K562 (cell line): ENCODE measurements around the gene PICK1. TPM values are rescaled to one million over a fixed set of nuclear protein-coding genes. Genes with fewer than 3 reads are reported as not detected.

Experiments
- ATAC-seq: fragments of 200-7000 bp; cut with Tn5 transposase; 3 replicates; pipeline ENCODE4 v1.9.1; 2020; ENCODE audit warnings: moderate library complexity
- BruUV-seq: library from RNA; stranded (reverse); fragments of 400-500 nt; replicated peaks from 2 replicates; lab custom pipeline; 2021; lab: Mats Ljungman, UMichigan
- CTCF ChIA-PET: fragments of 300-600 bp; formaldehyde crosslinking; extraction: SDS; loops from one replicate; lab custom pipeline; 2021; ENCODE audit warnings: low intra/inter-chr PET ratio; lab: Yijun Ruan, JAX
- POLR2A ChIA-PET: fragments of 300-600, 350-650 bp; sonication (Branson Sonifier 250); formaldehyde crosslinking; extraction: SDS; loops from one replicate; lab custom pipeline; 2021; ENCODE audit warnings: antibody characterized with exemption, inconsistent platforms; lab: Yijun Ruan, JAX
- DNase-seq, 4 experiments: peaks; one replicate each; pipeline versions ENCODE4 v3.0.0 to v3.0.0-alpha.2; 2011 to 2018; ENCODE audit warnings: low spot score in 3 of 4, mixed read lengths in 3 of 4; ENCODE audit errors: extremely low read depth in 1 of 4
- FAIRE-seq: peaks from 2 replicates; lab custom pipeline; 2011; peaks lifted over from hg19 to GRCh38; lab: Jason Lieb, UNC
- H2AFZ ChIP-seq: 2 replicates; pipeline ENCODE4 v1.6.0; 2011; ENCODE audit warnings: low read depth, low read length, control low read depth, inconsistent platforms
- H3K27ac ChIP-seq: fragments of 200-600 bp; 3 replicates; pipeline ENCODE4 v1.8.0; 2011; ENCODE audit warnings: low read depth, mild to moderate bottlenecking, control low read depth, inconsistent platforms, low read length, moderate library complexity, mixed read lengths; ENCODE audit errors: extremely low read depth
- H3K27me3 ChIP-seq, 2 experiments: fragments of 300-600 bp in 1 of 2; 2 replicates in 1 of 2; 3 replicates in 1 of 2; pipeline versions ENCODE4 v1.6.0 to v1.8.0; 2011; ENCODE audit warnings: inconsistent platforms in 2 of 2, low read length in 2 of 2, mild to moderate bottlenecking in 1 of 2, mixed read lengths in 1 of 2, moderate library complexity in 1 of 2; ENCODE audit not compliant: control insufficient read depth in 2 of 2, insufficient read depth in 2 of 2
- H3K36me3 ChIP-seq: fragments of 300-600 bp; 3 replicates; pipeline ENCODE4 v1.8.0; 2011; ENCODE audit warnings: mild to moderate bottlenecking, low read length, inconsistent platforms; ENCODE audit not compliant: control insufficient read depth, insufficient read depth
- H3K4me1 ChIP-seq, 2 experiments: fragments of 200-600 bp in 1 of 2; replicated peaks in 1 of 2; 2 replicates in 1 of 2; 3 replicates in 1 of 2; pipeline versions ENCODE4 v1.5.1 to v1.8.0; 2011; ENCODE audit warnings: inconsistent platforms in 2 of 2, low read length in 2 of 2, mild to moderate bottlenecking in 1 of 2, mixed read lengths in 1 of 2, moderate library complexity in 1 of 2; ENCODE audit not compliant: control insufficient read depth in 2 of 2, insufficient read depth in 2 of 2
- H3K4me2 ChIP-seq: 2 replicates; pipeline ENCODE4 v1.6.1; 2011; ENCODE audit warnings: low read length, control low read depth, inconsistent platforms, mixed read lengths; ENCODE audit not compliant: insufficient read depth
- H3K4me3 ChIP-seq: fragments of 200-600 bp; sonication (generic), shearing (Covaris generic); 2 replicates; pipeline ENCODE4 v1.5.1; 2016; ENCODE audit warnings: control low read depth, inconsistent platforms
- H3K79me2 ChIP-seq: fragments of 200-600 bp; 3 replicates; pipeline ENCODE4 v1.8.0; 2011; ENCODE audit warnings: low read length, inconsistent platforms; ENCODE audit not compliant: control insufficient read depth, insufficient read depth
- H3K9ac ChIP-seq, 2 experiments: 2 replicates each; pipeline versions ENCODE4 v1.6.0 to v1.6.1; 2011; ENCODE audit warnings: low read depth in 2 of 2, low read length in 2 of 2, control low read depth in 1 of 2, inconsistent platforms in 1 of 2, mild to moderate bottlenecking in 1 of 2, mixed read lengths in 1 of 2; ENCODE audit not compliant: insufficient read depth in 1 of 2
- H3K9me1 ChIP-seq: one replicate; pipeline ENCODE4 v1.6.0; 2011; ENCODE audit warnings: inconsistent platforms, mild to moderate bottlenecking, low read length, moderate library complexity; ENCODE audit not compliant: control insufficient read depth, insufficient read depth
- H3K9me3 ChIP-seq: replicated peaks from 2 replicates; pipeline ENCODE4 v1.5.1; 2011; ENCODE audit warnings: low read depth, low read length, inconsistent platforms; ENCODE audit not compliant: control insufficient read depth, insufficient read depth
- H4K20me1 ChIP-seq: replicated peaks from 2 replicates; pipeline ENCODE4 v1.6.1; 2011; ENCODE audit warnings: low read length, inconsistent platforms, mixed read lengths; ENCODE audit not compliant: control insufficient read depth, insufficient read depth
- ATF4 ChIP-seq: fragments of 450-650 bp; formaldehyde crosslinking; IDR thresholded peaks from 2 replicates; pipeline ENCODE4 v1.4.0; 2022; ENCODE audit warnings: mild to moderate bottlenecking, moderate library complexity
- BCOR ChIP-seq: fragments of 450-650 bp; IDR thresholded peaks from 2 replicates; pipeline ENCODE4 v1.6.1; 2016
- CC2D1A ChIP-seq: fragments of 450-650 bp; IDR thresholded peaks from 2 replicates; pipeline ENCODE4 v1.6.1; 2017; ENCODE audit warnings: mild to moderate bottlenecking
- GATAD2B ChIP-seq: fragments of 450-650 bp; IDR thresholded peaks from 2 replicates; pipeline ENCODE4 v1.6.1; 2017; ENCODE audit warnings: mild to moderate bottlenecking, borderline replicate concordance
- GTF2F1 ChIP-seq: IDR thresholded peaks from 2 replicates; pipeline ENCODE4 v1.6.1; 2011; ENCODE audit warnings: low read depth, low read length, improper control_type of control experiment
- HNRNPUL1 ChIP-seq: fragments of 200-400 bp; formaldehyde crosslinking; IDR thresholded peaks from 2 replicates; pipeline ENCODE4 v1.6.1; 2017; ENCODE audit warnings: low read length
- KDM2B ChIP-seq: fragments of 250-450 bp; sonication (Bioruptor Pico); IDR thresholded peaks from 2 replicates; pipeline ENCODE4 v1.8.0; 2021; ENCODE audit warnings: mild to moderate bottlenecking, moderate library complexity
- MEF2D ChIP-seq: conservative IDR thresholded peaks from 2 replicates; pipeline ENCODE4 v1.6.1; 2016; ENCODE audit warnings: low read depth, missing genetic modification characterization, missing compliant biosample characterization
- NFE2 ChIP-seq: IDR thresholded peaks from 2 replicates; pipeline ENCODE4 v1.6.1; 2014; ENCODE audit warnings: antibody characterized with exemption, low read depth
- NR2C1 ChIP-seq, 2 experiments: fragments of 450-650 bp; IDR thresholded peaks; 2 replicates each; pipeline ENCODE4 v1.6.1; 2017; ENCODE audit warnings: mild to moderate bottlenecking in 2 of 2, antibody characterized with exemption in 1 of 2, inconsistent platforms in 1 of 2, missing compliant biosample characterization in 1 of 2, missing genetic modification characterization in 1 of 2
- PYGO2 ChIP-seq: fragments of 450-650 bp; IDR thresholded peaks from 2 replicates; pipeline ENCODE4 v1.6.1; 2016; ENCODE audit warnings: mild to moderate bottlenecking, missing genetic modification characterization, moderate library complexity, missing compliant biosample characterization
- THAP7 ChIP-seq: fragments of 250-450 bp; sonication (Bioruptor Pico); IDR thresholded peaks from 2 replicates; pipeline ENCODE4 v1.5.0; 2021
- WHSC1 ChIP-seq: IDR thresholded peaks from one replicate; pipeline ENCODE4 v1.6.1; 2012; ENCODE audit warnings: low read length, control low read depth, inconsistent platforms
- WGBS: fragments of 100-300 bp; shearing (Covaris generic); methylation state at CpG from one replicate; pipeline ENCODE4 v1.1.6; 2016; ENCODE audit warnings: low coverage, mixed read lengths; ENCODE audit not compliant: insufficient coverage; ENCODE audit errors: missing lambda C conversion rate; 5-methylcytosine and 5-hydroxymethylcytosine counted together
- in situ Hi-C: fragments of 300-500 bp; cut with MboI; formaldehyde crosslinking; loops from 4 replicates; pipeline ENCODE4 v1.15.0; 2018; ENCODE audit warnings: inconsistent platforms, mixed read lengths
- intact Hi-C: fragments of 100-400 bp; cut with micrococcal nuclease; formaldehyde crosslinking; loops from 2 replicates; pipeline ENCODE4 v1.14.2; 2022
- polyA plus RNA-seq, 8 experiments: library from polyadenylated mRNA; depleted of rRNA in 4 of 8; stranded (reverse) in 5 of 8; unstranded in 3 of 8; fragments of >200 nt; fragmentation: Nextera tagmentation in 2 of 8; fragmentation: Illumina TruSeq in 1 of 8; extraction: Ambion mirVana in 2 of 8; extraction: Trizol in 1 of 8; gene quantifications; 2 replicates each; pipeline versions ENCODE4 v1.2.1 to v1.2.3, GENCODE V29; 2011 to 2014; ENCODE audit warnings: inconsistent platforms in 1 of 8, missing spikeins in 1 of 8
- total RNA-seq, 7 experiments: library from RNA; depleted of rRNA in 6 of 7; stranded (reverse); fragments of >200 nt in 6 of 7; fragmentation: Illumina TruSeq in 2 of 7; extraction: Trizol in 2 of 7; gene quantifications; 2 replicates each; pipeline versions ENCODE4 v1.2.1 to v1.2.3, GENCODE V29; 2011 to 2021; ENCODE audit warnings: low replicate concordance in 1 of 7
- TF ChIP-seq, protein P1 (sequence below): sonication (generic); formaldehyde crosslinking; IDR thresholded peaks from 2 replicates; pipeline ENCODE4 v1.8.1; 2023; ENCODE audit warnings: mild to moderate bottlenecking, missing genetic modification reagents
- TF ChIP-seq, protein P2 (sequence below): fragments of 200-400 bp; formaldehyde crosslinking; IDR thresholded peaks from 2 replicates; pipeline ENCODE4 v1.6.1; 2017; ENCODE audit warnings: mild to moderate bottlenecking, low read depth, low read length, moderate library complexity

PICK1 gene
- total and polyA plus RNA-seq, 9 of the 15 experiments (the other 6 are each of a cell fraction or from before 2014, with no cell fraction given): 0.06 to 11.0 (median 7.9) TPM; not detected in 1

- POLR2A ChIA-PET: interaction anchor here (0.7 to 1.4 kb wide), 2 partner anchors 10 to 41 kb away, joined by 3 to 9 read pairs; no protein-coding TSS in a partner anchor
- peak overlapping the region; percentile 82 for H2AFZ ChIP-seq
- H4K20me1 ChIP-seq: no peaks in the 10 kb centered on the region
- H3K9ac ChIP-seq: peak overlapping the region; percentile 59 to 92
- in situ Hi-C loops: no loop called here
- 73% methylated on average over 7 of the region's 27 CpGs for WGBS
- no peaks in the 10 kb centered on the region for H3K36me3 ChIP-seq
- H3K9me3 ChIP-seq: no peaks in the 10 kb centered on the region
- ATAC-seq (no peak; the same call in 2 of the 3 replicates), DNase-seq (peak in 2 of 4 experiments; percentile 13 to 17), FAIRE-seq (no peak)
- peaks cover 34 to 52% of the 10 kb centered on the region in 2 experiments for H3K4me1 ChIP-seq
- H3K4me3 ChIP-seq: no peak overlapping the region
- H3K9me1 ChIP-seq: no peaks in the 10 kb centered on the region
- CTCF ChIA-PET: no interaction called here
- peak overlapping the region; percentile 48 for H3K4me2 ChIP-seq
- H3K27me3 ChIP-seq: no peaks in the 10 kb centered on the region
- H3K27ac ChIP-seq: peak overlapping the region; percentile 89
- no peaks in the 10 kb centered on the region for H3K79me2 ChIP-seq
- intact Hi-C loops: no loop called here
- BruUV-seq: TSS peak; percentile 78
- TF ChIP-seq THAP7 (CRISPR knock-in tag) (no peak), WHSC1 (no peak), CC2D1A (no peak), HNRNPUL1 (no peak), BCOR (no peak), PYGO2 (tag) (no peak), KDM2B (CRISPR knock-in tag) (no peak), MEF2D (no peak), NFE2 (no peak), NR2C1 (IDR thresholded peaks at IDR 0.05) (no peak), NR2C1 (tag; IDR thresholded peaks at IDR 0.05) (no peak), GTF2F1 (no peak), ATF4 (no peak), GATAD2B (no peak)
- TF ChIP-seq, protein P1, sequence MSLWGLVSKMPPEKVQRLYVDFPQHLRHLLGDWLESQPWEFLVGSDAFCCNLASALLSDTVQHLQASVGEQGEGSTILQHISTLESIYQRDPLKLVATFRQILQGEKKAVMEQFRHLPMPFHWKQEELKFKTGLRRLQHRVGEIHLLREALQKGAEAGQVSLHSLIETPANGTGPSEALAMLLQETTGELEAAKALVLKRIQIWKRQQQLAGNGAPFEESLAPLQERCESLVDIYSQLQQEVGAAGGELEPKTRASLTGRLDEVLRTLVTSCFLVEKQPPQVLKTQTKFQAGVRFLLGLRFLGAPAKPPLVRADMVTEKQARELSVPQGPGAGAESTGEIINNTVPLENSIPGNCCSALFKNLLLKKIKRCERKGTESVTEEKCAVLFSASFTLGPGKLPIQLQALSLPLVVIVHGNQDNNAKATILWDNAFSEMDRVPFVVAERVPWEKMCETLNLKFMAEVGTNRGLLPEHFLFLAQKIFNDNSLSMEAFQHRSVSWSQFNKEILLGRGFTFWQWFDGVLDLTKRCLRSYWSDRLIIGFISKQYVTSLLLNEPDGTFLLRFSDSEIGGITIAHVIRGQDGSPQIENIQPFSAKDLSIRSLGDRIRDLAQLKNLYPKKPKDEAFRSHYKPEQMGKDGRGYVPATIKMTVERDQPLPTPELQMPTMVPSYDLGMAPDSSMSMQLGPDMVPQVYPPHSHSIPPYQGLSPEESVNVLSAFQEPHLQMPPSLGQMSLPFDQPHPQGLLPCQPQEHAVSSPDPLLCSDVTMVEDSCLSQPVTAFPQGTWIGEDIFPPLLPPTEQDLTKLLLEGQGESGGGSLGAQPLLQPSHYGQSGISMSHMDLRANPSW (CRISPR knock-in tag): no peak
- TF ChIP-seq, protein P2, sequence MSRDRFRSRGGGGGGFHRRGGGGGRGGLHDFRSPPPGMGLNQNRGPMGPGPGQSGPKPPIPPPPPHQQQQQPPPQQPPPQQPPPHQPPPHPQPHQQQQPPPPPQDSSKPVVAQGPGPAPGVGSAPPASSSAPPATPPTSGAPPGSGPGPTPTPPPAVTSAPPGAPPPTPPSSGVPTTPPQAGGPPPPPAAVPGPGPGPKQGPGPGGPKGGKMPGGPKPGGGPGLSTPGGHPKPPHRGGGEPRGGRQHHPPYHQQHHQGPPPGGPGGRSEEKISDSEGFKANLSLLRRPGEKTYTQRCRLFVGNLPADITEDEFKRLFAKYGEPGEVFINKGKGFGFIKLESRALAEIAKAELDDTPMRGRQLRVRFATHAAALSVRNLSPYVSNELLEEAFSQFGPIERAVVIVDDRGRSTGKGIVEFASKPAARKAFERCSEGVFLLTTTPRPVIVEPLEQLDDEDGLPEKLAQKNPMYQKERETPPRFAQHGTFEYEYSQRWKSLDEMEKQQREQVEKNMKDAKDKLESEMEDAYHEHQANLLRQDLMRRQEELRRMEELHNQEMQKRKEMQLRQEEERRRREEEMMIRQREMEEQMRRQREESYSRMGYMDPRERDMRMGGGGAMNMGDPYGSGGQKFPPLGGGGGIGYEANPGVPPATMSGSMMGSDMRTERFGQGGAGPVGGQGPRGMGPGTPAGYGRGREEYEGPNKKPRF: no peak
Observed at GRCh38 chr22:38033522-38034277, 23.5 kb upstream of the PICK1 start.
